Activated naive CD8-positive, alpha-beta T cell treated with anti-CD3 and anti-CD28 coated beads, Interleukin-2, amount 10 ng/mL, durations not matched to agents 7 days and 5 days (primary cell): ENCODE results near the gene EFCAB10. TPM values are rescaled to one million over a fixed set of nuclear protein-coding genes. Genes with fewer than 3 reads are reported as not detected.

ENCODE experiments used
- ATAC-seq: fragments of 150-1000 bp; cut with Tn5 transposase; one replicate; pipeline ENCODE4 v1.10.0; 2021; ENCODE audit warnings: low read depth, moderate library complexity
- POLR2A ChIA-PET: fragments of 350-600 bp; sonication (Branson Sonifier 250); formaldehyde crosslinking; loops from one replicate; lab custom pipeline; 2021; ENCODE audit warnings: antibody characterized with exemption; lab: Charles Lee
- DNase-seq: peaks from one replicate; pipeline ENCODE4 v3.0.0; 2021
- H3K27ac Mint-ChIP-seq: one replicate; pipeline ENCODE4 v1.8.0; 2022; ENCODE audit warnings: mild to moderate bottlenecking, mixed read lengths
- H3K27me3 Mint-ChIP-seq: one replicate; pipeline ENCODE4 v1.8.0; 2022; ENCODE audit warnings: mild to moderate bottlenecking, moderate library complexity, mixed read lengths
- H3K36me3 Mint-ChIP-seq: one replicate; pipeline ENCODE4 v1.8.0; 2021; ENCODE audit warnings: mild to moderate bottlenecking, mixed read lengths
- H3K4me1 Mint-ChIP-seq: one replicate; pipeline ENCODE4 v1.8.0; 2021; ENCODE audit warnings: mixed read lengths
- H3K4me3 Mint-ChIP-seq: one replicate; pipeline ENCODE4 v1.8.0; 2022; ENCODE audit warnings: mild to moderate bottlenecking, moderate library complexity, mixed read lengths
- H3K9me3 Mint-ChIP-seq: one replicate; pipeline ENCODE4 v1.8.0; 2021; ENCODE audit warnings: mixed read lengths
- total RNA-seq, 2 experiments: library from RNA; stranded (reverse); gene quantifications; one replicate each; pipeline ENCODE4 v1.2.3, GENCODE V29; 2021

EFCAB10 gene, protein sequence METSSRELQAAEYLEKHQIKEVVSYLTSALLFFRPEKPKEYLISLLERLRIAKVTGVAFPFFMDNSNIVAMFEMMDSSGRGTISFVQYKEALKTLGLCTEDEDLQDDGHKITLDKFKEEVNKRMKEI
- not detected for total RNA-seq

DNA sequence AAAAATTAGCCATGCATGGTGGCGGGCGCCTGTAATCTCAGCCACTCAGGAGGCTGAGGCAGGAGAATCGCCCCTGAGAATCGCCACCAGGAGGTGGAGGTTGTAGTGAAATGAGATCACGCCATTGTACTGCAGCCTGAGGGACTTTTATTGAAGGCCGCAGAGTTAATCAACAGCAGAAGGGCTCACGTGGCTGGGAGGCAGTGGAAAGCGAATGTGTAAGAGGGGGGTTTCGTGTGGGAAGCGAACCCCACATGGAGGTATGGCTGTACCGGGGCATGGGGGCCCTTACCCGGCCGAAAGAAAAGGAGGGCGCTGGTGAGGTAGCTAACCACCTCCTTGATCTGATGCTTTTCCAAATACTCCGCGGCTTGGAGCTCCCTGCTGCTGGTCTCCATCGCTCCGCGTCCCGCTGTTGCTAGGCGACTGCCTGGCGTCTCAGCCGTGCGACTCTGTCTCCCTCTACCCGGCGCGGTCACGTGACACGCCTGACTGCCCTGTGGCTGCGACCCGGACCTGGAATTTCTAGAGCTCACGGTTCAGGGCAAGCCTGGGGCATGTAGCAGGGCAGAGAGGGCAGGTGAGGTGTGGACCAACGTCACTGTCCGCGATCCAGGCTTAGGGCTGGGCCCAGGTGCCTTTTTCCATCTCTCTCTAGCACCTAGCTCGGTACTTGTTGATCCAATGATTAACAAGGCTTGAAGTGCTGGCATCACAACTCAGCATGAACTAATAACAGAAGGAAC lies at the start of gene EFCAB10:
Gene EFCAB10, minus strand, starts transcription at position 428 of the 746 bp plus-strand sequence. Its CDS starts 30 bp downstream, at position 398.
- no peak within 1 kb of the TSS for H3K27ac Mint-ChIP-seq
- POLR2A ChIA-PET = interaction anchor here (0.6 kb wide), 1 partner anchor 323 kb away, joined by 3 read pairs; no protein-coding TSS in a partner anchor

GRCh38 chr7:105625986-105626385 lies 44.7 kb upstream of the EFCAB10 start:
- H3K4me3 Mint-ChIP-seq = no peak overlapping the region
- H3K4me1 Mint-ChIP-seq = no peaks in the 10 kb centered on the region
- ATAC-seq = no peak
- POLR2A ChIA-PET = no interaction called here
- peaks cover 5% of the 10 kb centered on the region for H3K9me3 Mint-ChIP-seq
- H3K27me3 Mint-ChIP-seq = no peaks in the 10 kb centered on the region
- peaks cover 6% of the 10 kb centered on the region for H3K36me3 Mint-ChIP-seq
- no peak overlapping the region for H3K27ac Mint-ChIP-seq
- no peak for DNase-seq

More for the DNA sequence above, at the start of gene EFCAB10:
- Mint-ChIP-seq H3K9me3 (peaks cover 4% of the 10 kb centered on the region), H3K27me3 (no peaks in the 10 kb centered on the region), H3K4me3 (peak within 1 kb of the TSS; percentile 83), H3K36me3 (peaks cover 4% of the 10 kb centered on the region), H3K4me1 (peaks cover 1% of the 10 kb centered on the region)
- DNase-seq = peak; percentile 66
- ATAC-seq = peak; percentile 86

- Mint-ChIP-seq H3K27ac (no peak overlapping the region), H3K27me3 (no peaks in the 10 kb centered on the region), H3K4me1 (no peaks in the 10 kb centered on the region), H3K9me3 (peaks cover 5% of the 10 kb centered on the region), H3K36me3 (peaks cover 6% of the 10 kb centered on the region), H3K4me3 (no peak overlapping the region)
- no peak for DNase-seq
- no peak for ATAC-seq
- POLR2A ChIA-PET = no interaction called here
Observed at GRCh38 chr7:105623906-105624305, 42.6 kb upstream of the EFCAB10 start.

- ATAC-seq (no peak), DNase-seq (no peak)
- Mint-ChIP-seq H3K36me3 (peaks cover 6% of the 10 kb centered on the region), H3K27me3 (no peaks in the 10 kb centered on the region), H3K27ac (no peak overlapping the region), H3K4me1 (no peaks in the 10 kb centered on the region), H3K9me3 (peaks cover 5% of the 10 kb centered on the region), H3K4me3 (no peak overlapping the region)
- POLR2A ChIA-PET = no interaction called here
Observed at GRCh38 chr7:105623378-105623777, 42.1 kb upstream of the EFCAB10 start.

DNA sequence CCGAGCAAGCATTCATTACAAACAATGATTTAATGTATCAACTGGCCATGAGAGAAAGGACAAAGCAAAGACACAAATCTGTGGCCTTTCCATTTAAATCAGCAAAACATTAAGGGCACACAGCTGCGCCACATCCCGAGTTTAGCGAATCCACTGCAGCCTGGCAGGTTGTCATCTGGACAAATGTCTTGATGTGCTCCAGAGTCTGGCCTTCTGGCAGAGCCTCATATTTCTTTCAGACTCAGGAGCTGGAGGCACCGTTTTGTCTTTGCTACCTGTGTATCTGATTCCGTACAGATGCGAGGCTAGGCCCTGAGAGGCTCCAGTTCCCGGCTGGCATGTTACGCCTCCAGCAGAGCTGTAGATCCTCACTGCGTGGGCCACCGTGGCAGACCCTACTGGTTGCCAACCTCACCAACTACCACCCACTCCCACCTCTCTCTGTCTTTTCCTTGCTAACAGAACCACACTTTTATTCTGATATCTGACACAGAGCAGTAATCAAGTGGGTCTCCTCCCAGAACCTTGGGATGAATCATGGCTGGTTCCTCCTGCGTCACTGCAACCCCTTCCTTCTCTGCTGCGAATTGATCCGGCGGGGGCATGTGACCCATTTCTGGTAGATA lies 40.9 kb upstream of the EFCAB10 start:
- H3K4me1 Mint-ChIP-seq = no peaks in the 10 kb centered on the region
- no peak overlapping the region for H3K27ac Mint-ChIP-seq
- POLR2A ChIA-PET = no interaction called here
- H3K9me3 Mint-ChIP-seq = peaks cover 5% of the 10 kb centered on the region
- H3K36me3 Mint-ChIP-seq = peaks cover 6% of the 10 kb centered on the region
- no peak for DNase-seq
- no peaks in the 10 kb centered on the region for H3K27me3 Mint-ChIP-seq
- ATAC-seq = no peak
- no peak overlapping the region for H3K4me3 Mint-ChIP-seq

DNA sequence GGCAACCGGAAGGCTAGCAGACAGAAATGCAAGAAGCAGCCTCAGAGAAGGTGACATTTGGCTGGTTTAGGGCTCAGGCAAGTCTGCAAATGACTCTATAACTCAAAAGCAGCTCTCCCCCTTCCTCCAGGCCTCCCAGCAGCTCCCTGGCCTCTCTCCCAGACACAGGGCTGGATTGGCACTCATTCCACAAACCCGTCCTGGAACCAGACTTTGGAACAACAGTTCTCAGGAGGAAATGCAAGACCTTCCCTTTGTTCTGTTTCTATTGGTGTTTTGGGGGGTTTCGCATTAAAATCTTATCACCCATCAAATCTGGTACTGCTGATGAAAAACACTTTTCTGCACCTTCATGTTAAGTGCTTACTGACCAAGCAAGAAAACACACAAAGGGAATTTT lies 40.3 kb upstream of the EFCAB10 start:
- DNase-seq (no peak), ATAC-seq (no peak)
- Mint-ChIP-seq H3K9me3 (peaks cover 5% of the 10 kb centered on the region), H3K27me3 (no peaks in the 10 kb centered on the region), H3K36me3 (peaks cover 5% of the 10 kb centered on the region), H3K4me1 (no peaks in the 10 kb centered on the region), H3K4me3 (no peak overlapping the region), H3K27ac (no peak overlapping the region)
- POLR2A ChIA-PET = no interaction called here

DNA sequence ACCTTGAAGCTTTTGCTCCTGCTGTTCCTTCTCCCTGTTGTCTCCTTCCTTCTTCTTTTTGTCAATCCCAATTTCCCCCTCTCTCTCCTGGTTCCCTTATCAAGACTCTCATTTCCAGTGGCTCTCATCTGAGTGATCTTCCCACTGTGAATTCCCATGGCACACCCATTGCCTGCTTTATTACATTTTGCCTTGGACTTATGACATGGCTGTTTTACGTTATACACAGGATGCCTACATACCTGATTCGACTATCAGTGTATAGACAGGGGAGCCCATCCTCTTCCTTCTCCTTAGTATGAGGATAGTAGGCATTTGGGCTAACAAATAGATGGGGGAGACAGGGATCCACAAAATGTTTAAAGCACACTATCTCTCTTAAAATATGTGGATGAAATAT lies 39.9 kb upstream of the EFCAB10 start:
- Mint-ChIP-seq H3K36me3 (peaks cover 4% of the 10 kb centered on the region), H3K4me1 (no peaks in the 10 kb centered on the region), H3K4me3 (no peak overlapping the region), H3K9me3 (peaks cover 5% of the 10 kb centered on the region), H3K27me3 (no peaks in the 10 kb centered on the region), H3K27ac (no peak overlapping the region)
- ATAC-seq (no peak), DNase-seq (no peak)
- POLR2A ChIA-PET = no interaction called here

GRCh38 chr7:105619590-105619989 lies 38.3 kb upstream of the EFCAB10 start:
- ATAC-seq (no peak), DNase-seq (no peak)
- Mint-ChIP-seq H3K9me3 (no peaks in the 10 kb centered on the region), H3K27ac (no peak overlapping the region), H3K36me3 (no peaks in the 10 kb centered on the region), H3K4me1 (no peaks in the 10 kb centered on the region), H3K27me3 (no peaks in the 10 kb centered on the region), H3K4me3 (no peak overlapping the region)
- POLR2A ChIA-PET = no interaction called here

DNA sequence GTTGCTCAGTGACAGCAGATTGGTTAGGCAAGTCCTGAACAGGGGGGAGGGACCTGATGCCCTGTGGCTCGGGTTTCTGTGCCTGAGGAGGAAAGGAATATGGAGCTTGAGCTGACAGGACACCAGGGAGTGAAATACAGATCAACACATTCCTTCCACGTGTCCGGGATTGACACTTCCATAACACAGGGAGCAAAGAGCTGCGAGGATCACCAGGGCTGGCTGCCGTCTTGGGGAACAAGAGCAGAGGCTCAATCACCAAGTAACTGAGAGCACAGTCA lies 36.7 kb upstream of the EFCAB10 start:
- Mint-ChIP-seq H3K9me3 (no peaks in the 10 kb centered on the region), H3K36me3 (no peaks in the 10 kb centered on the region), H3K27ac (no peak overlapping the region), H3K4me1 (no peaks in the 10 kb centered on the region), H3K27me3 (no peaks in the 10 kb centered on the region), H3K4me3 (no peak overlapping the region)
- POLR2A ChIA-PET = no interaction called here
- DNase-seq = no peak
- ATAC-seq = no peak

DNA sequence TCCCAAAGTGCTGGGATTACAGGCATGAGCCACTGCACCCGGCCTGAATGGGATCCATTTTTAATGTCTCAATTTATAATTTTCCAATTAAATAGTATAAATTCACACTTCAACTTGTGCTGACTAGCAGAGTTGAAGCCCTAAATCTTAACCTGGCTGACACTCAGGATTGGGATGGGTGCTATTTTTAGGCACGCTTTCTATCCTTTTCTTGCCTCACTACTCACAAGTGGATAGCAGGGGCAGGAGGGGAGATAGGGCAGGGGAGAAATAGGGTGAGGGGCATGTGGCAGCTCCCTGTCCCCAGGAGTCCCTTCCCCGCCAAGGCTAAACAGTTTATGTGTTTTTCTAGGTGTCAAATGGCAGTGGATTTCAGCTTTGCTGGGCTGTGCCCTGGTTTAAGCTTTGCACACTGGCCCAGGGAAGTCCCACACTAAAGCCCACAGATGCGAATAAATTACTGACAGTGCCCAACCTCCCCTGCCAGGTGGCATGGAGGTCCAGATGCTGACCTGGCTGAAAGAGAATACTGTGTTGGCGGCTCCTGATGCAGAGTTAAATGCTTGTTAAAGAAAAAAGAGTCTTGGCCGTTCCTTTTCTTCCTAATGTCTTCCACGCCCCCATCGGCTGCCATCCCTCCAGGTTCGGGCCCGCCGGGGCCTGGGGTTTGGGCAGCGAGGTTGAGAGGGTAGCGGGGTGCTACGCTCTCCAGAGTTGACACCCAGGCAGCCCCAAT lies 36.2 kb upstream of the EFCAB10 start:
- Mint-ChIP-seq H3K27me3 (no peaks in the 10 kb centered on the region), H3K4me1 (no peaks in the 10 kb centered on the region), H3K36me3 (no peaks in the 10 kb centered on the region), H3K4me3 (no peak overlapping the region), H3K27ac (no peak overlapping the region), H3K9me3 (no peaks in the 10 kb centered on the region)
- POLR2A ChIA-PET = no interaction called here
- ATAC-seq (no peak), DNase-seq (no peak)

DNA sequence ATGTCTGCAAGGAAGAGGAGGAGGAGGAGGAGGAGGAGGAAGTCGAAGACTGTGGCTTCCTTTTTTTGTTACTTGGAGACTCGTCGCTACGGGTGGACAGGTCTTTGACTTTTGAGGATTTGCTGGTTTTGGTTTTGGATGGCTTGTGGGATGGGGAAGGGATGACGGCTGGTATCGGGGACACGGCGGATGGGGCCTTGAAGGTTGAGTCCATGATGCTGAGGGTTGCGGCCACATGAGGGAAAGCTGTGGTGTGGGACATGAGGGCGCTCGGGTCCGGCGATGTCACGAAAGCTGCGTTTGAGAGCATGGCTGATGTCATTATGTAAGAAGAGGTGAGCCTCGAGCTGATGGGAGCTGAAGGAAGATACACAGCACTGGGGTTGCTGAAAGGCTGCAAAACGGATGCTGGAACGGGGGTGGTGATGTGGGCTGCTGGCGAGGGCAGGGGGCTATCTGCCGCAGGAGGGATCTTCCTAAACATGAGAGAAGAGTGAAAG lies 33.1 kb upstream of the EFCAB10 start:
- Mint-ChIP-seq H3K4me1 (no peaks in the 10 kb centered on the region), H3K27ac (peak overlapping the region; percentile 6), H3K4me3 (no peak overlapping the region), H3K9me3 (no peaks in the 10 kb centered on the region), H3K36me3 (no peaks in the 10 kb centered on the region), H3K27me3 (no peaks in the 10 kb centered on the region)
- no peak for DNase-seq
- no peak for ATAC-seq
- POLR2A ChIA-PET = no interaction called here

DNA sequence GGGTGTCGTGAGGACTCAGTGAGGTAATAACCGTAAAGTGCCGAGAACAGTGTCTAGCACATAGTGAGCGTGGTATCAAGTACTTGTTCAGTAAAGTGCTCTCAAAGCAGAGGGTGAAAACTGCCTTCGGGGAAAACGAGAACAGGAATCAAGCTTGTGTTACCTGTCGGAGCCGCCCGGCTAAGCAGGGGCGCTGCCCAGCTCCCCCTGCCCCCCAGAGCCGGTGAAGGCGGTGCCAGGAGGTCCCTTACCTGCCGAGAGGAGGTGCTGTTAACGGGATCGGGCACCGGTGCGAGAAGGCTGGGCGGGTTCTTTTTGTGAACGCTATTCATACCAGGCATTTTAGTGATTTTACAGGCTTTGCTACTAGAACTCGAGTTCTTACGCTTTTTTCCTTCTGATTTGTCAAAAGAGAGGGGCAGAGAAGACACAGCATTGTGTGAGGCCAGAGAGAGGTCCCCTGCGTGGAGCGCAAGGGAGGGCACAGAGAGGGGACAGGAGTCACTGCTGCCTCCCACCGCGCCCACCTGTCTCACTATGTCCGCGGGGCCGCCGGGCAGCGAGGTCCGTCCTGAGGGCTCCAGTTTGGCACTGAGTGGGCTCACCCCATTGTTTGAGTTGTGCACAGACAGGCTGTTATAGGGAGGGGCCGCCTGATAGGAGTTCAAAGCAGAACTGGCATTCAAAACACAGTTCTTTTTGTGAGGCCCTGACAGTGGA lies 32.5 kb upstream of the EFCAB10 start:
- ATAC-seq (no peak), DNase-seq (no peak)
- no peak overlapping the region for H3K4me3 Mint-ChIP-seq
- peak overlapping the region; percentile 6 for H3K27ac Mint-ChIP-seq
- no peaks in the 10 kb centered on the region for H3K4me1 Mint-ChIP-seq
- no peaks in the 10 kb centered on the region for H3K27me3 Mint-ChIP-seq
- POLR2A ChIA-PET = no interaction called here
- H3K9me3 Mint-ChIP-seq = no peaks in the 10 kb centered on the region
- H3K36me3 Mint-ChIP-seq = no peaks in the 10 kb centered on the region

DNA sequence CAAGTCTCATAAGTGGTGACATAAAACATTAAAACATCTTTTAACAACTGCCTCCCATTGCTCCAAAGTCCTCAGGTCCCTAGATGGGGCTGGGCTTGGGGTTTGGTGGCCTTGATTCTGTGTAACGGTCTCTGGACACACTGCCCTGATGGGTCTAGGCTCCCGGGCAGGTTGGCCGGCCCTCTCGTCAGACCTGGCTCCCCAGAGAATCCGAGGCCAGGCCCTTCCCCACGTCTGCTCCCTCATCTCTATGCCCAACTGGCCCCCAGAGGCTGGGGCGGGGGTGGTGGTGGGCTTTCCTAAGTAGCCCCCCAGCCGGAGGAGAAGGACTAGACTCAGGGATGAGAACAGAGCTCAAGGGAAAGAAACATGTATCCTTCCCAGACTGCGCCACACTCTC lies 31.5 kb upstream of the EFCAB10 start:
- no peaks in the 10 kb centered on the region for H3K36me3 Mint-ChIP-seq
- no peak for DNase-seq
- no peak for ATAC-seq
- H3K4me3 Mint-ChIP-seq = no peak overlapping the region
- no peaks in the 10 kb centered on the region for H3K9me3 Mint-ChIP-seq
- no peak overlapping the region for H3K27ac Mint-ChIP-seq
- H3K4me1 Mint-ChIP-seq = no peaks in the 10 kb centered on the region
- no peaks in the 10 kb centered on the region for H3K27me3 Mint-ChIP-seq
- POLR2A ChIA-PET = no interaction called here
